ENCODE data around the gene SLC26A5.

The SLC26A5 gene

DNA sequence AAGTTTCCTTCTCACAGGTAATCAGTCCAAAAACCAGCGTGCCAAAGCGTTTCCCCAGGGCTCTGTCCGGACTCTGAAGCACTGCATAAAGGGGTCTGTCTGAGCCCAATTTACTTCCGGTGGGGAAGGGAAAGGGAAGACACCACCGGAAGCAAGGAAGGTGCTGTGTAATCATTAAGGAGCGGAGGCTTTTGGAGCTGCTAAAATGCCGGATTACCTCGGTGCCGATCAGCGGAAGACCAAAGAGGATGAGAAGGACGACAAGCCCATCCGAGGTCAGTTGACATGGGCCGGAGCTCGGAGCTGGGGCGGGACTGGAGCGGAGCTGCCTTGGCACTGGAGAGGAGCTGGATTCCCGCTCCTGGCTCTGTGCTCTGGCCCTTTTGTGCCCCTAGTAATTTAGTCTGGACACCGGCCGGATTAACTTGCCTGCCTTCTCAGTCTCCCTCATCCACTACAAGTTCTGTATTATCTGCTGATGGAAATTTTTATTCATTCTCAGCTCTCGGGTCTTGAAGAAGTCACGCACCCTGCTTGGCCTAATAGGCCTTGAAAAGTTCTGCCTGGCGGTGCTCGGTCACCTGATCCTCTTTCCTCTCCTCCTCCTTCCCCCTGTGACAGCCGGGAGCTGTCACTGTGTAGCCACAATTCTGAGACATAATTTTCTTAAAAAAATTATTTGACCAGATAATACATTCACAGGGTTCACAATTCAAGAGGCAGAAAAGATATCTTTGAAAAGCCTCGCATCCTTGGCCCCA is 98.3 kb downstream of the SLC26A5 start, which contains the start of gene PSMC2:
Gene PSMC2 (plus strand): TSS at position 137 of the 761 bp plus-strand sequence. CDS start 69 bp downstream, at position 206.
- peak; percentile 92 for DNase-seq

DNA sequence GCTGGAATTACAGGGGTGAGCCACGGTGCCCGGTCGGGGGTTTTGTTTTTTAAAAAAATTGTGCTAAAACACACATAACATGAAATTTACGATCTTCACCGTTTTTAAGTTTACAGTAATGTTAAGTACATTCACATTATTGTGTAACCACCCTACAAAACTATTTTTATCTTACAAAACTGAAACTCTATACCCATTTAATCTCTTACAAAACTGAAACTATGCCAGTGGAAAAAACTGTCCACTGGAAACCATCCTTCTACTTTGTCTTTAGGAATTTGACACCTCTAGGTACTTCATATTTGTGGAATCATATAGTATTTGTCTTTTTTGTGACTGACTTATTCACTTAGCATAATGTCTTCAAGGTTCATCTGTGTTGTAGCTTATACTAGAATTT is 99.6 kb downstream of the SLC26A5 start:
- DNase-seq, result no peak

DNA sequence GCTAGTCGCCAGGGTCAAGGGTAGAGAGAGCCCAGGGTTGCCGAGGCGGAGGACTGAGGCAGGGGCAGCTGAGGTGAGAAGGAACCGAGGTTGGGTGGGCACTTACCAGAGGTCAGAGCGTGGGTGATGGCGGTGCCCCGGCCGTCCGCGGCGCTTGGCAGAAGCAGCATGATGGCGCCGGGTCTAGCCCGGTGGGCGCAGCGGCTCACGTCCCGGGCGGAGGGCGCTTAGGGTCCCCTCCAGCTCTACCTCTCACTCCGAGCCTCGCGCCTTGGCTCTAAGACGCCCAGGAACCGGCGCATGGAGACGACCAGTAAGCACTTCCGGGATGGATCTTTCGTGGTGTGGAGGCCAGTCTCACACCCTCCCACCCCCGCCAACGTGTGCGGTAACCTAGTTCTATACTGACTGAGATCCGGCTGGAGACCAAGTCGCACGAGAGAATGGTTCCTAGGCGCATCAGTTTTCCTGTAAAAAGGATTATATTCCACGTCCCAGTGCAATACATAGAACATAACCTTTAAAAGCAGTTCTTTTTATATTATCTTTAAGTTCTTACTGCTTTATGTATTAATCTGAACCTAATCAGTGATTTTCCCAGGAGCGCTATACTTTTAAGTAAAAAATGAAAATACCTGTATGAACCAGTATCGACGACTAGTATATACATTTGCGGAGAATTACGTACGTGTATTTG is 101.4 kb downstream of the SLC26A5 start, which contains the start of gene DNAJC2:
Gene DNAJC2 (minus strand): TSS at position 315 of the 697 bp plus-strand sequence. CDS start 145 bp downstream, at position 170.
- peak; percentile 91 for DNase-seq

- DNase-seq, result peak; percentile 43
Measured at GRCh38 chr7:103343758-103344452, 102.1 kb downstream of the SLC26A5 start.

GRCh38 chr7:103343332-103343731 is 102.7 kb downstream of the SLC26A5 start:
- peak; percentile 42 for DNase-seq

DNA sequence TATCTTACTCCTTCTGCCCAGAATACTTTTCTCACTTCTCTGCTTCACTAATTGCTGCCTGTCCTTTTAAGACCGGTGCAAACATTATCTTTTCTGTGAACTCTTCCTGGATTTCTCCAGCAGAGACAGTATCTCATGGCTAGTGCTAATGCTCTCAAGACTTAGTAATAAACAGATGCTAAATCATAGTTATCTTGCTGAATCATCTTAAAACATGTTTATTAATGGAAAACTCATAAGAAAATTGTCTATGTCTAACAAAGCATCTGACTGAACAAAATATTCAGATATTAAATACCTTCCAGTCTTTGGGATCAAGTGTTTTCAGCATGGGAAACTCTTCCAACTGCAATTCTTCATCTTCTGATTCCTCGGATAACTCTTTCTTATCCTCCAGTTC is 104.5 kb downstream of the SLC26A5 start:
- no peak for DNase-seq

- no peak for DNase-seq
Measured at GRCh38 chr7:103338864-103339263, 107.1 kb downstream of the SLC26A5 start.

DNA sequence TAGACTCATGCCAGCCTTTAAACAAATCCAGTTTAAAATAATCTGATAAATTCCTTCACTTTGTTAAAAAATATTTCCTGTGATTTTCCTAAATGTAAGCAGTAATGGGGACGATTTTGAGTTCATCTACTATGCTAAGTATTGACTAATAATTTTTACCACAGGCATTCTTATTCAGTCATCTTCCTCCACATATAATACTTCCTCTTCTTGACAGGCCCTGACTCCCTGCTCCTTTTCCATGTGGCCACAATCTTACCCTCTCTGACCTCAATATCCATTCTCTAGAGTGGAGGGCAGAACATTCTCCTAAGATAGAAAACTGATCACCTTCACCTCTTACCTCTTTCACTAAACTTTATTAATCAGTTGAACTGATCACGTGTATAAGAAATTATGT is 109.2 kb downstream of the SLC26A5 start:
- DNase-seq, result no peak

GRCh38 chr7:103325744-103326143 is 120.3 kb downstream of the SLC26A5 start:
- no peak for DNase-seq
